ENCODE data around the gene TARBP2. TPM values are rescaled to one million over a fixed set of nuclear protein-coding genes. Genes with fewer than 3 reads are reported as not detected.

TARBP2 gene
- total and polyA plus RNA-seq, 9 donors = 9.8 to 25.6 (median 20.6) TPM

GRCh38 chr12:53507603-53507885 is 6.5 kb downstream of the TARBP2 start:
- intact Hi-C loops (cut with DNase I) = loop anchor here (5.0 to 10.0 kb wide), 5 partner anchors 45 to 183 kb away; partner anchors contain the start of gene AAAS (in 4 of the 4)
- peaks cover 7% of the 10 kb centered on the region for H3K4me1 ChIP-seq (ENCODE audit: insufficient read depth)
- H3K27ac ChIP-seq = no peak overlapping the region
- H3K4me3 ChIP-seq = no peak overlapping the region
- H3K27me3 ChIP-seq = no peaks in the 10 kb centered on the region
- H3K9me3 ChIP-seq = no peaks in the 10 kb centered on the region
- 83 to 90% (median 90%) methylated on average over 4 of the region's 4 CpGs for WGBS, 3 donors
- H3K36me3 ChIP-seq = no peaks in the 10 kb centered on the region
- no peak for DNase-seq
- TF ChIP-seq CTCF (IDR thresholded peaks at IDR 0.05) = no peak
- no peak for TF ChIP-seq EP300 (IDR thresholded peaks at IDR 0.05)
- TF ChIP-seq POLR2A (IDR thresholded peaks at IDR 0.05) = no peak

- 27 to 30% (median 27%) methylated on average over 7 of the region's 7 CpGs for WGBS, 3 donors
- H3K36me3 ChIP-seq = no peaks in the 10 kb centered on the region
- intact Hi-C loops (cut with DNase I) = loop anchor here (2.0 to 10.0 kb wide), 6 partner anchors 46 to 184 kb away; partner anchors contain the start of gene AAAS (in 4 of the 4)
- H3K9me3 ChIP-seq = no peaks in the 10 kb centered on the region
- H3K4me1 ChIP-seq (ENCODE audit: insufficient read depth) = no peaks in the 10 kb centered on the region
- H3K4me3 ChIP-seq = no peak overlapping the region
- H3K27ac ChIP-seq = peak overlapping the region in 1 of 2 donors; percentile 7
- H3K27me3 ChIP-seq = no peaks in the 10 kb centered on the region
- peak; percentile 76 to 90 (median 87) for DNase-seq
- TF ChIP-seq EP300 (IDR thresholded peaks at IDR 0.05) = no peak
- TF ChIP-seq CTCF (IDR thresholded peaks at IDR 0.05) = peak; percentile 79 to 87 (median 83)
These were observed 7.6 kb downstream of the TARBP2 start for GRCh38 chr12:53508534-53509170.

- no peak for TF ChIP-seq CTCF (IDR thresholded peaks at IDR 0.05)
- TF ChIP-seq EP300 (IDR thresholded peaks at IDR 0.05) = no peak
- TF ChIP-seq POLR2A (IDR thresholded peaks at IDR 0.05) = no peak
- no peak overlapping the region for H3K4me3 ChIP-seq
- intact Hi-C loops (cut with DNase I) = no loop called here
- no peaks in the 10 kb centered on the region for H3K9me3 ChIP-seq
- DNase-seq = no peak
- H3K27me3 ChIP-seq = no peaks in the 10 kb centered on the region
- H3K36me3 ChIP-seq = no peaks in the 10 kb centered on the region
- H3K4me1 ChIP-seq (ENCODE audit: insufficient read depth) = no peaks in the 10 kb centered on the region
- 78 to 83% (median 81%) methylated on average over 9 of the region's 9 CpGs for WGBS, 3 donors
- no peak overlapping the region for H3K27ac ChIP-seq
These were observed 9.2 kb downstream of the TARBP2 start for GRCh38 chr12:53510181-53510812.

GRCh38 chr12:53513712-53514410 is 12.8 kb downstream of the TARBP2 start:
- Histone ChIP-seq H3K4me1 (ENCODE audit: insufficient read depth) (no peaks in the 10 kb centered on the region), H3K36me3 (no peaks in the 10 kb centered on the region), H3K9me3 (no peaks in the 10 kb centered on the region), H3K27ac (no peak overlapping the region), H3K27me3 (no peaks in the 10 kb centered on the region), H3K4me3 (no peak overlapping the region)
- DNase-seq = no peak
- intact Hi-C loops (cut with DNase I) = no loop called here
- TF ChIP-seq CTCF (IDR thresholded peaks at IDR 0.05) (no peak), POLR2A (IDR thresholded peaks at IDR 0.05) (no peak), EP300 (IDR thresholded peaks at IDR 0.05) (no peak)
- WGBS, 3 donors = 84 to 89% (median 86%) methylated on average over 6 of the region's 6 CpGs
